Measurements from ENCODE around the gene LRP8.

LRP8 gene

GRCh38 chr1:53328009-53328461, at the start of gene LRP8:
Gene LRP8 (minus strand): TSS chr1:53328070. CDS start chr1:53327912, 158 bp downstream.
- DNase-seq, result peak; percentile 84

- DNase-seq, result no peak
These were observed 49.6 kb upstream of the LRP8 start for GRCh38 chr1:53377438-53377841.

GRCh38 chr1:53376742-53377437, 49.0 kb upstream of the LRP8 start:
- peak; percentile 99 for DNase-seq

- no peak for DNase-seq
These were observed 48.2 kb upstream of the LRP8 start for GRCh38 chr1:53376041-53376461.

GRCh38 chr1:53375440-53375839, 47.6 kb upstream of the LRP8 start:
- DNase-seq, result no peak

- DNase-seq, result no peak
These were observed 45.4 kb upstream of the LRP8 start for GRCh38 chr1:53373246-53373645.

GRCh38 chr1:53372501-53372951, 44.7 kb upstream of the LRP8 start:
- DNase-seq, result no peak

GRCh38 chr1:53371851-53372250, 44.0 kb upstream of the LRP8 start:
- DNase-seq, result no peak

GRCh38 chr1:53371121-53371666, 43.3 kb upstream of the LRP8 start:
- no peak for DNase-seq

GRCh38 chr1:53370369-53370961, 42.6 kb upstream of the LRP8 start:
- no peak for DNase-seq

GRCh38 chr1:53369761-53370160, 41.9 kb upstream of the LRP8 start:
- DNase-seq, result no peak

GRCh38 chr1:53369034-53369750, 41.3 kb upstream of the LRP8 start:
- no peak for DNase-seq

GRCh38 chr1:53368314-53369033, 40.6 kb upstream of the LRP8 start:
- DNase-seq, result no peak

GRCh38 chr1:53367503-53368313, 39.8 kb upstream of the LRP8 start:
- DNase-seq, result no peak

- no peak for DNase-seq
These were observed 39.1 kb upstream of the LRP8 start for GRCh38 chr1:53366901-53367502.

GRCh38 chr1:53365437-53366063, 37.7 kb upstream of the LRP8 start:
- no peak for DNase-seq

- no peak for DNase-seq
These were observed 35.2 kb upstream of the LRP8 start for GRCh38 chr1:53362851-53363642.

- DNase-seq, result no peak
These were observed 34.4 kb upstream of the LRP8 start for GRCh38 chr1:53362270-53362669.

GRCh38 chr1:53361541-53361961, 33.7 kb upstream of the LRP8 start:
- DNase-seq, result no peak

GRCh38 chr1:53359934-53360276, 32.0 kb upstream of the LRP8 start:
- DNase-seq, result no peak

Measured in NCI-H2029 (cell line).